Measurements from ENCODE around the gene PEX11G. TPM values are rescaled to one million over a fixed set of nuclear protein-coding genes. Genes with fewer than 3 reads are reported as not detected.

The PEX11G gene
- total RNA-seq, 1 donor from 2014 or later: 5.5 TPM

GRCh38 chr19:7533925-7534480 lies 45.2 kb upstream of the PEX11G start:
- DNase-seq (ENCODE audit: low spot score, unreplicated experiment): peak; percentile 55
- H3K27ac Mint-ChIP-seq: peak overlapping the region; percentile 97
- no peaks in the 10 kb centered on the region for H3K27me3 Mint-ChIP-seq
- TF ChIP-seq, protein P1, sequence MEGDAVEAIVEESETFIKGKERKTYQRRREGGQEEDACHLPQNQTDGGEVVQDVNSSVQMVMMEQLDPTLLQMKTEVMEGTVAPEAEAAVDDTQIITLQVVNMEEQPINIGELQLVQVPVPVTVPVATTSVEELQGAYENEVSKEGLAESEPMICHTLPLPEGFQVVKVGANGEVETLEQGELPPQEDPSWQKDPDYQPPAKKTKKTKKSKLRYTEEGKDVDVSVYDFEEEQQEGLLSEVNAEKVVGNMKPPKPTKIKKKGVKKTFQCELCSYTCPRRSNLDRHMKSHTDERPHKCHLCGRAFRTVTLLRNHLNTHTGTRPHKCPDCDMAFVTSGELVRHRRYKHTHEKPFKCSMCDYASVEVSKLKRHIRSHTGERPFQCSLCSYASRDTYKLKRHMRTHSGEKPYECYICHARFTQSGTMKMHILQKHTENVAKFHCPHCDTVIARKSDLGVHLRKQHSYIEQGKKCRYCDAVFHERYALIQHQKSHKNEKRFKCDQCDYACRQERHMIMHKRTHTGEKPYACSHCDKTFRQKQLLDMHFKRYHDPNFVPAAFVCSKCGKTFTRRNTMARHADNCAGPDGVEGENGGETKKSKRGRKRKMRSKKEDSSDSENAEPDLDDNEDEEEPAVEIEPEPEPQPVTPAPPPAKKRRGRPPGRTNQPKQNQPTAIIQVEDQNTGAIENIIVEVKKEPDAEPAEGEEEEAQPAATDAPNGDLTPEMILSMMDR (IDR thresholded peaks at IDR 0.05; ENCODE audit: unreplicated experiment): no peak
- no peaks in the 10 kb centered on the region for H3K9me3 Mint-ChIP-seq (ENCODE audit: low read depth)
- H3K4me3 Mint-ChIP-seq (ENCODE audit: low read depth): peak overlapping the region; percentile 92
- peaks cover 3% of the 10 kb centered on the region for H3K4me1 Mint-ChIP-seq (ENCODE audit: low read depth)
- peaks cover 5% of the 10 kb centered on the region for H3K36me3 Mint-ChIP-seq (ENCODE audit: insufficient read depth)

GRCh38 chr19:7533281-7533885 lies 44.5 kb upstream of the PEX11G start:
- peak overlapping the region; percentile 91 for H3K27ac Mint-ChIP-seq
- no peaks in the 10 kb centered on the region for H3K27me3 Mint-ChIP-seq
- peak overlapping the region; percentile 92 for H3K4me3 Mint-ChIP-seq (ENCODE audit: low read depth)
- peaks cover 3% of the 10 kb centered on the region for H3K4me1 Mint-ChIP-seq (ENCODE audit: low read depth)
- no peak for DNase-seq (ENCODE audit: low spot score, unreplicated experiment)
- peaks cover 2% of the 10 kb centered on the region for H3K36me3 Mint-ChIP-seq (ENCODE audit: insufficient read depth)
- TF ChIP-seq, protein P1 (IDR thresholded peaks at IDR 0.05; ENCODE audit: unreplicated experiment): no peak
- no peaks in the 10 kb centered on the region for H3K9me3 Mint-ChIP-seq (ENCODE audit: low read depth)

DNA sequence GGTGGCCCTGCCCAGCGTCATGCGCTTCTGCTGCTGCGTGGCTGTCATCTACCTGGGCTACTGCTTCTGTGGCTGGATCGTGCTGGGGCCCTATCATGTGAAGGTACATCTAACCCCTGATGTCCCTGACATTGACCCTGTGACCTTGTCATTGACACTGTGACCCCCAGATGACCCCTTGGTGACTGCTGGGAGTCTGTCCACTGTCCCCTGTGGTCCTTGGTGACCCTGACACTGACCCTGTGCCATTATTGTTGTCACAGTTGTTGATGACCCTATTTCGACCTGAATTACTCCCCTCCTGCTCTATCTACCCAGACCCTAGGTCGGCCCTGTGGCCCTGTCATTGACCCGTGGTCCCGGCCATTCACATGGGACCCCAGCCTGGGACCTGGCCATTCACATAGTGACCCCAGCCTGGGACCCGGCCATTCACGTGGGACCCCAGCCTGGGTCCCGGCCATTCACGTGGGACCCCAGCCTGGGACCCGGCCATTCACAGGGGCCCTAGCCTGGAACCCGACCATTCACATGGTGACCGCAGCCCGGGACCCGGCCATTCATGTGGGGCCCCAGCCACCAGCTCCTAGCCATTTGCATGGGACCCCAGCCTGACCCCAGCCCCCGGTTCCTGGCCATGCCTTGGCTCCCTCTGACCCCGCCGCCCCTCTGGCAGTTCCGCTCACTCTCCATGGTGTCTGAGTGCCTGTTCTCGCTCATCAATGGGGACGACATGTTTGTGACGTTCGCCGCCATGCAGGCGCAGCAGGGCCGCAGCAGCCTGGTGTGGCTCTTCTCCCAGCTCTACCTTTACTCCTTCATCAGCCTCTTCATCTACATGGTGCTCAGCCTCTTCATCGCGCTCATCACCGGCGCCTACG lies 41.0 kb upstream of the PEX11G start:
- Mint-ChIP-seq H3K27me3 (no peaks in the 10 kb centered on the region), H3K4me3 (ENCODE audit: low read depth) (no peak overlapping the region), H3K4me1 (ENCODE audit: low read depth) (no peaks in the 10 kb centered on the region), H3K9me3 (ENCODE audit: low read depth) (no peaks in the 10 kb centered on the region), H3K36me3 (ENCODE audit: insufficient read depth) (peaks cover 1% of the 10 kb centered on the region), H3K27ac (peak overlapping the region; percentile 49)
- TF ChIP-seq, protein P1 (IDR thresholded peaks at IDR 0.05; ENCODE audit: unreplicated experiment): no peak
- no peak for DNase-seq (ENCODE audit: low spot score, unreplicated experiment)

DNA sequence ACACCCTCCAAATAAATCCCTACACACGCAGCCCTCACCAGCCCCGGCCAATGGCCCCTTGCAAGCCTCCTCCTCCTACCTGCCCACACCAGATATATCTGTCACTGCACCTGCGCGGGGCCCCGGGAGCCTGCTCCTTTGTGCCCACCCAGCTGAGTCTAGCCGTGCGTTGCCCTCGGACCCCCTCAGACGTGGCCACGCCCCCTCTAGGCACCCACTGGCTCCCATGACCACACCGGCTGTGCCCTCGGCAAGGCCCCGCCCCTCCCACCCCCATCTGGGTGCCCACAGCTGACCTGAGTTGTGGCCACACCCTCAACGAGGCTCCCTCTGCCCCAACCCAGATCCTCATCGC lies 40.4 kb upstream of the PEX11G start:
- Mint-ChIP-seq H3K4me1 (ENCODE audit: low read depth) (no peaks in the 10 kb centered on the region), H3K4me3 (ENCODE audit: low read depth) (no peak overlapping the region), H3K36me3 (ENCODE audit: insufficient read depth) (peaks cover 1% of the 10 kb centered on the region), H3K27ac (no peak overlapping the region), H3K9me3 (ENCODE audit: low read depth) (no peaks in the 10 kb centered on the region), H3K27me3 (no peaks in the 10 kb centered on the region)
- no peak for DNase-seq (ENCODE audit: low spot score, unreplicated experiment)
- TF ChIP-seq, protein P1 (IDR thresholded peaks at IDR 0.05; ENCODE audit: unreplicated experiment): no peak

GRCh38 chr19:7528522-7529245 lies 39.8 kb upstream of the PEX11G start:
- H3K27me3 Mint-ChIP-seq: no peaks in the 10 kb centered on the region
- no peak overlapping the region for H3K4me3 Mint-ChIP-seq (ENCODE audit: low read depth)
- DNase-seq (ENCODE audit: low spot score, unreplicated experiment): no peak
- TF ChIP-seq, protein P1 (IDR thresholded peaks at IDR 0.05; ENCODE audit: unreplicated experiment): no peak
- no peak overlapping the region for H3K27ac Mint-ChIP-seq
- H3K4me1 Mint-ChIP-seq (ENCODE audit: low read depth): no peaks in the 10 kb centered on the region
- no peaks in the 10 kb centered on the region for H3K9me3 Mint-ChIP-seq (ENCODE audit: low read depth)
- peaks cover 1% of the 10 kb centered on the region for H3K36me3 Mint-ChIP-seq (ENCODE audit: insufficient read depth)

All from progenitor cell of endocrine pancreas (in vitro differentiated cells).